Left lobe of liver (tissue), 2 donors: Measurements from ENCODE around the gene OR2H2. TPM values are rescaled to one million over a fixed set of nuclear protein-coding genes. Genes with fewer than 3 reads are reported as not detected.

Experiments
- ATAC-seq: fragments of 200-7000 bp; cut with Tn5 transposase; one replicate; pipeline ENCODE4 v1.9.1; 2020; ENCODE audit warnings: mild to moderate bottlenecking, moderate library complexity
- DNase-seq: peaks from one replicate; pipeline ENCODE4 v3.0.0-alpha.2; 2020; ENCODE audit warnings: low spot score
- total RNA-seq: library from RNA; stranded (reverse); gene quantifications from one replicate; pipeline ENCODE4 v1.2.1, GENCODE V29; 2021
- donor health status: DM: no; HTN: no; CAD: no; lungs with moderate emphysema.
- donor health status: DM: no; HTN: yes; CAD: no.

The OR2H2 gene
- total RNA-seq, 1 donor from 2014 or later: not detected

DNA sequence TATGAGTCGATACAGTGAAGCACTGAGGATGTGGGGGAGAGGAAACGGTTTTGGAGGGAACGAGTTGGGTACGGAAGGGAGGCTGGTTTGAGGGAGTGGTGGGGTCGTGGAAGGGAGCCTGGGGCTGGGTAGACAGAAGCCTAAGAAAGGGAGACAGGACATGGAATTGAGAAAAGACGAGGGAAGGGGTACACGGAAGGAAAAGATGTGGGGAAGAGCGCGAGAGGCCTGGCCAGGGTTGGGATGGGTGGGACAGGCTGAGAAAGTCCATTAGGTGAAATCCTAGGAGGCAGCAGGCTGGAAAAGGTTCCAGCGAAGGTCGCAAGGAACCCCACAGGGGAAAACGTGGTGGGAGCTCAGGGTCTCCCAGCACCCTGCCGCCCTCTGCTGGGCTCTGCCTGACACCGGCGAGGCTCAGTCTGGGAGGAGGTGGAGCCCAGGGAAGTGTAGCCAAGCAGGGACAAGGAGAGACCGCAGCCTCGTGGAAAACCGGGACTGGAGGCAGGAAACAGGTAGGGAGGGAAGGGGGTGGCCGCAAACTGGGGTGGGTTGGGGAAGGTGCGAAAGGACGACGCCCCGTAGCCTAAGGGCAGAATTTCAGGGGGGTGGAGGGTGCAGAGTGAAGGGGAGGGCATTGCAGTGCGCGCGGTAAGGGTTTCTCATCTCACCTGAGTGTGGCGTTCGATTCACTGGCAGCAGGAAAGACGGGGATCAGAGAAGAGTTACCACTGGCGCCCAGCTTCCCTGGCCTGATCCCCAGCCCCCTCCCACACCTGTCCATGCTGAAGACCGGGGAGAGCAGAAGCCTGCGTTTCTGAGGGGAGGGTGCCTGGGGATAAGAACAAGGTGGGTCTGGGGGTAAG, 43.7 kb downstream of the OR2H2 start:
- peak; percentile 73 for ATAC-seq

DNA sequence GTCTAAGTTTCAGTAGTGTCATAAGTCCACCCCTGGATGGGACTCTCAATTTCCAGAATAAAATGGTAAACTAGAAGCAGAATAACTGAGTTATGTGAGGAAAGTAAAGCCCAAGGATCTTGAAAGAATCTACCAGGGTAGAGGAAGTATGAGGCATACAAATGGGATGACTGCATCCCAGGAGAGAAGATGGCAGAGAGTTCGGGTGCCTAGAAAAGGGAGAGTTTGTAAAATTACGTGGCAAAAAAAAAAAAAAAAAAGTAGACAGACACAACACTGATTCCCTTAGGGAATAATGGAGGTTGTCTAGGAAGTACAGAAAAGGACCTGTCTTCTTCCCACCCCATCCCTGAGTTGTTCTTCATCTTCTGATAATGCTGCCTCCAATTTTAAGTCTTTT, 44.6 kb downstream of the OR2H2 start:
- no peak for DNase-seq
- ATAC-seq: no peak

More for the DNA sequence above, 43.7 kb downstream of the OR2H2 start:
- no peak for DNase-seq

DNA sequence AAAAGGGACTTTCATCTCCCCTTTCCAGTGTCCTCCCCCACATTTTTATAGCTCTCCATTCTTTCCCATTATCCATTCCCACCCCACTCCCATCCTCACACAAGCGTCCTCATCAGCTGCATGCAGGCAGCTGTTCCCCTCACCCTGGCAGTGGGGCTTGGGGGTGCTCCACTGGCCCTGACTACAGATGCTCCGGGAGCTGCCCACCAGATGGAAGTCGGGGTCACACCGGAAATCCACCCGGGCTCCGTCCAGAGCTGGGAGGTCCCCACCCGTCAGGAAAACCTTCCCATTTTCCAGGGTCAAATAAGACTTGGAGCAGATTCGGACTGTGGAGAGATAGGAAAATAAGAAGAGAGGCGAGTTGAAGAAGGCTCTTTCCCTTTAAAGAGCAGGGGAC, 45.4 kb downstream of the OR2H2 start:
- ATAC-seq: no peak
- DNase-seq: no peak

DNA sequence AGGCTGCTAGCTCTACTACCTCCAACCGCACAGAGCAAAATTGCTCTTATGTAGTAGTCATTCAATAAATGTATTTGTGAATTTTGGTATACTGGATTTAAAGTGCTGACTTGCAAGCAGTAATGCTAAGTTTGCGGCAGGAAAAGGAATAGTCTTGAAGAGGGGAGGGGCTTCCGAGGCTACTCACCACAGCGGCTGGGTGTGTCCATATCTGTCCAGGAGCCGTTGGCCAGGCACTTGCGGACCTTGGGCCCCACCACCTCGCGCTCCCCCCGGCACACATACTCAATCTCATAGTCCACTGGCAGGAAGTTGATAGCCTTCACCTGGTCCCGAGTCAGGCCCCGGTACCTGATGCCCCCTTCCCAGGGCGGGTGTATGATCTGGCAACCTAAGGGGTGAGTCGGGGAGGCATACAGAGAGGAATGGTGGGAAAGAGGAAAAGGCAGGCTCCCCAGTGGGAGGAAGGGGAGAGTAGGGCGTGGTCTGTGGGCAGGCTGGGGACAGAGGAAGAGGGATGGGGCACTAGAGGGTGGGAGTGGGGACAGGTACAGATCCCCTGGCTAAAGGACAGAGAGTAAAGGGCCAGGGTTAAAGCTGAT, 46.4 kb downstream of the OR2H2 start:
- ATAC-seq (no peak), DNase-seq (no peak)

DNA sequence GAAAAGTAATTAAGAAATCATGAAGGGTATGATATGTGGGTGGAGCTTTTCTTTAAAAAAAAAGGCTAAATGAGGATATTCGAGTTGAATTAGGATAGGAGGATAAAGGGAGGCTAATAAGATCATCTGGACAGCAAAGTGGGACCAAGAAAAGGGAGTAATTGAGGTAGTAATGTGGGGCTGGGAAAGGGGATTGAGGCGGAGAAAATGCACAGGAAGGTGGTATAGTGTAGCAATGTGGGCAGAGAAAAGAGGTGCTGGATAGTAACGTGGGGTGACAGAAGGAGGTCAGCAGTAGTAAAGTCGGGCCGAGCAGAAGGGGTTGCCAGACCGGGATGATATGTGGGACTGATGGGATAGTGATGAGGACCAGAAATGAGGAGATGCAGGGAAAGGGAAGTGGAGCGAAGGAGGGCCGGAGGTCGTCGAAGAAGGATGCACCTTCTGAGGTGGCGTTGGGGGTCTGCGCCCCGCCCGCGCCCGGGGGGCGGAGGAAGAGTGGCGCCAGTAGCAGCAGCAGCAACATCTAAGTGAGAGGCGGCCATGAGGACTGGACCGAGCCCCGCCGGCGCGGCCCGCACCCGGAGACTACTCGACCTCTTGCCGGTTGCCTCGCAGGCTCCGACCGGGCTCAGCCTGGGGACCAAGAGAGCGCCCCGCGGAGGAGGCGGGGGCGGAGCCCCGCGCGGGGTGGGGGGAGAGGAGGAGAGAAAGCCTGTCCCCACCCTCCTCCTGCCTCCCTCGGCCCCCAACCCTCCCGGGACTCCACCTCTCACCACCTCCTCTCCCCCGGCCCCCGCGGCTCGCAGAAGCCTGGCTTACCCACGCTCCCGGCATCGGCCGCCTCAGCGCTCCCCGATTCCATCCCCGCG, 47.2 kb downstream of the OR2H2 start:
- ATAC-seq: peak; percentile 29
- no peak for DNase-seq

DNA sequence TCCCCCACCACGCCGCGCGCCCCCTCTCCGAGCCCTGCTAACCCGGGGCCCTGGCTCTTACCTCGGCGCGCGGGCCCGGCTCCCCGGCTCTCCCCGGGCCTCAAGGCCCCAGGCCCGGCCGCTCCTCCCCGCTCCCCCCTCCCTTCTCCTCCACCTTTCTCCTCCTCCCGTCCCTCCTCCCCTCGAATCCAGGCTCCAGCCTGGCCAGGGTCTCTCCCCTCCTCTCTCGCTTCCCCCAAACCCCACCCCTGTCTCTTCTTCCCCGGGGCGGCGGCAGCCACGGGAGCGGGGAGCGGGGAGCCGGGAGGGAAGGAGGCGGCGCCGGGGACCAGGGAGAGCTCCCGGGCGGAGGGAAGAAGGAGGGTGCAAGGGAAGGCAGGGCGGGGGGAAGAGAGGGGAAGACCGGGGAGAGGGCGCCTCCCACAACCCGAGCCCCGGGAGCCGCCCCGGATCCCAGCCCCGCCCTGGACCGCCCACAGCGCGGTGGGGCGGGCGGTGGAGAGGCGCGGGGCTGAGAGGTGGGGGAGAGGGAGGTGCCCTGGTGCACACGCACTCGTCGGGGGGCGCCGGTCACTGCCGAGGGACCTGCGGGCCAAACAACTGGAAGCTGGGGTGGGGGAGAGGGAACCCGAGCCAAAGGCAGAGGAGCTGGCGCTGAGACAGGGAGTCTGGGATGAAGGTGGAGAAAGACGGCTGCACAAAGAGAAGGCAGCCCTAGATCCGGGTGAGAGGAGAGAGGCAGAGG, 48.0 kb downstream of the OR2H2 start, which contains the start of gene GABBR1:
GABBR1 (minus strand) TSS at position 395 of the 745 bp plus-strand sequence. CDS start 798 bp downstream, outside the sequence.
- ATAC-seq: peak; percentile 85
- DNase-seq: peak; percentile 59

DNA sequence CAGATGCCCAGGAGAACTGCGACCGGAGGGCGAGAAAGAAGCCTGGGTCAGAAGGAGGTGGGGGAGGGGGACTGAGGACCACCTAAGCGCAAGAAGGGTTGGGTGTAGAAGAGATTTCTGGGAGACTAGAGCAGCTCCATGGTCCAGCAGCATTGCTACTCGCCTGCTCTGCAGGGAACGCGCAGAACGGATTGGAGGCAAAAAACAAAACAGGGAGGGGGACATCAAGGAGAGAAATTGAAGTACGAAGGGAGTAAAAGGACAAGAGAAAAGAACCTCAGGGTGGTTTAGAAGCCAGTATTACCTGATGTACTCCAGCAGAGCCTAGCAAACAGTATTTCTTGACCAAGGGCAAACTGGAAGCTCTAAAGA, 48.6 kb downstream of the OR2H2 start:
- DNase-seq (no peak), ATAC-seq (peak; percentile 4)

DNA sequence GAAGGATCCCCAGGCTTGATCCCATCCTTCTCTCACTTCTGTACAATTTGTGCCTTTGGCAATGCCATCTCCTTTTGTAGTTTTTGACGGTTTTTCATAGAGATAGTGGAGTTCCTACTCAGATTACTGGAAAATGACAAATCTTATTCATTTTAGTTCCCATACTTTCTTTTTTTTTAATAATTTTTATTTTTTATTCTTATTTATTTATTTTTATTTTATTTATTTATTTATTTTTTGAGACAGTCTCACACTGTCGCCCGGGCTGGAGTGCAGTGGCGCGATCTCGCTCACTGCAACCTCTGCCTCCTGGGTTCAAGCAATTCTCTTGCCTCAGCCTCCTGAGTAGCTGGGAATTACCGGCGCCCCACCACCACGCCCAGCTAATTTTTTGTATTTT, 52.3 kb downstream of the OR2H2 start:
- ATAC-seq: no peak
- DNase-seq: no peak

Other genes with a start within 250 kb of the OR2H2 start
- not detected for gene OR5V1, start 216.3 kb upstream of the OR2H2 start, total RNA-seq
- not detected for gene OR12D3, start 209.8 kb upstream of the OR2H2 start, total RNA-seq
- gene OR12D2, start 189.5 kb upstream of the OR2H2 start, total RNA-seq: not detected
- not detected for gene OR12D1, start 170.2 kb upstream of the OR2H2 start, total RNA-seq
- not detected for gene OR10C1, start 145.8 kb upstream of the OR2H2 start, total RNA-seq
- not detected for gene OR11A1, start 128.1 kb upstream of the OR2H2 start, total RNA-seq
- gene OR2H1, start 128.0 kb upstream of the OR2H2 start, total RNA-seq: not detected
- gene MAS1L, start 97.2 kb upstream of the OR2H2 start, total RNA-seq: not detected
- gene UBD, start 25.4 kb upstream of the OR2H2 start, total RNA-seq: 0.93 TPM
- gene GABBR1, start 48.1 kb downstream of the OR2H2 start, total RNA-seq: 3.0 TPM
- gene MOG, start 72.0 kb downstream of the OR2H2 start, total RNA-seq: not detected
- not detected for gene ZFP57, start 96.0 kb downstream of the OR2H2 start, total RNA-seq
- gene HLA-F, start 138.3 kb downstream of the OR2H2 start, total RNA-seq: 30.6 TPM
- not detected for gene HLA-G, start 242.7 kb downstream of the OR2H2 start, total RNA-seq